ENCODE measurements around the gene DOC2B.
"Not testable (repeated sequence)": the region's sequence is repeated elsewhere in the genome, so short reads cannot be mapped to it uniquely, and the experiment has no call there.

DOC2B gene

DNA sequence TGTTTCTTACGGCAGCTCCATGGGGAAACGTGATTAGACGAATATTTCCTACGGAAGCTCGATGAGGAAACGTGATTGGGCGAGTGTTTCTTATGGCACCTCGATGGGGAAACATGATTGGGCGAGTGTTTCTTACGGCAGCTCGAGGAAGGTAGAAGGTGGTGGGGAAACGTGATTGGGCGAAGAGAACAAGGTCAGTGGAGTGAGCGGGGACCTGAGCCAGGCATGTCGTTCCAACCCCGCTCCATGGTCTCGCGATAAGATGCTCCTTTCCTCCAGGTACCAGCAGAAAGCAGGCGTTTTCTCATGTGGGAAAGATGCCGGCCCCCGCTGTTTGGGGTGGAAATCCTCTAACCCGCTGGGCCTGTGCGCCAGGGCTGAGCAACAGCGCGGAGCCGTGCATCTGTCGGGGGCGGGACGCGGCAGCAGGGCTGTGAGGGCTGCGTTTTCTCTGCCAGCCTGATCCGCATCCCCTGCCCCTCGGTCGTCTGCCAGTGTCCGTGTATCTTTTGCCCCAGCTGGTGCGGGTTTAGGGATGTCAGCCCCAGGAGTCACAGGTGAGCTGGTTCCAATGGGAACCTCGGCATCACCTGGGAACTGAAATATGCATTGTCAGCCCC lies 25.6 kb upstream of the DOC2B start:
- FAIRE-seq: no peak
- TF ChIP-seq POLR2AphosphoS5 (IDR thresholded peaks at IDR 0.05; ENCODE audit: low read depth, low read length) (no peak), POLR2A (IDR thresholded peaks at IDR 0.05; ENCODE audit: low read depth, low read length) (no peak), TAF1 (IDR thresholded peaks at IDR 0.05; ENCODE audit: borderline replicate concordance, low read depth, low read length) (no peak)
- DNase-seq (ENCODE audit: insufficient read length): no peak

DNA sequence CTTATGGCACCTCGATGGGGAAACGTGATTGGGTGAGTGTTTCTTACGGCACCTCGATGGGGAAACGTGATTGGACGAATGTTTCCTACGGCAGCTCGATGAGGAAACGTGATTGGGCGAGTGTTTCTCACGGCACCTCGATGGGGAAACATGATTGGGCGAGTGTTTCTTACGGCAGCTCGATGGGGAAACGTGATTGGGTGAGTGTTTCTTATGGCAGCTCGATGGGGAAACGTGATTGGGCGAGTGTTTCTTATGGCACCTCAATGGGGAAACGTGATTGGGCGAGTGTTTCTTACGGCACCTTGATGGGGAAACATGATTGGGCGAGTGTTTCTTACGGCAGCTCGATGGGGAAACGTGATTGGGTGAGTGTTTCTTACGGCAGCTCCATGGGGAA lies 25.0 kb upstream of the DOC2B start:
- FAIRE-seq; DNase-seq (ENCODE audit: insufficient read length): not testable (repeated sequence)

DNA sequence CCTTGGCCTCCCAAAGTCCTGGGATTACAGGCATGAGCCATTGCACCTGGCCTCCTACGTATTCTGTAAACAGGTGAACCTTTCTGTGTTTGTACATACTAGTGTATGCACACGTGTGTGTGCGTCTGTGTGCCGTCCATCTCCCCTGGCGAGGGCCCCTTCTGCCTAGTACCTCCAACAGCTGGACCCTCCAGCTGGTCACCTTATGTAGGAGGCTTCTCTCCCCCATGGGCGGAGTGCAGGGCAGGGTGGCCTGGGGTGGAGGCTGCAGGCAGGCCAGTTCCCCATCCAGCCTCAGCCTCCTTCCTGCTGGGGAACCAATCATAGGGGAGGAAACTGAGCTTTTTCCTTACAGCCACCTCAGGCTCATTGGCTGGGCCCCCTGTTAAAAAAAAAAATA lies 24.4 kb upstream of the DOC2B start:
- DNase-seq (ENCODE audit: insufficient read length) (no peak), FAIRE-seq (no peak)
- TF ChIP-seq POLR2A (IDR thresholded peaks at IDR 0.05; ENCODE audit: low read depth, low read length) (no peak), POLR2AphosphoS5 (IDR thresholded peaks at IDR 0.05; ENCODE audit: low read depth, low read length) (no peak), TAF1 (IDR thresholded peaks at IDR 0.05; ENCODE audit: borderline replicate concordance, low read depth, low read length) (no peak)

DNA sequence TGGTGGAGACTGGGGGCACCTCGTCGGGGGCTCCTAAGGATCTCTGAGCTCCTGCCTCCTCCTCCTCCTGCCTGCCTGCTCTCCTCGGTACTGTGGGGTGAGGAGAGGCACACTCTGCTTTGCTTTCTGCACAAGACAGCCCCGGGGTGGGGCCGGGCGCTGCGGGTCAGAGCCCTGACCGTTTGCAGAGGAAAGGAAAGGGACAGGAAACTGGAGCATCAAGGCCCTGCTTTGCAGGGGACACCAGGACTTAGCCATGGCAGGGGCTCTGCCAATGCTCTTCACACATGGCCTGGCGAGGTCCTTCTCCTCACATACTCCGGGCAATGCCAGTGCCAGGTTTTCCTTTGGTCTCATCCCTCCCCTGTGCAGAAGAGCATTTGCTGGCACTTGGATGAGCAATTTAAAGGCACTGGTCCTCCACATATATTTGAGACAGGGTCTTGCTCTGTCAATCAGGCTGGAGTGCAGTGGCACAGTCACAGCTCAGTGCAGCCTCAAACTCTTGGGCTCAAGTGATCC lies 23.8 kb upstream of the DOC2B start:
- no peak for FAIRE-seq
- TF ChIP-seq TAF1 (IDR thresholded peaks at IDR 0.05; ENCODE audit: borderline replicate concordance, low read depth, low read length) (no peak), POLR2A (IDR thresholded peaks at IDR 0.05; ENCODE audit: low read depth, low read length) (no peak), POLR2AphosphoS5 (IDR thresholded peaks at IDR 0.05; ENCODE audit: low read depth, low read length) (no peak)
- no peak for DNase-seq (ENCODE audit: insufficient read length)

DNA sequence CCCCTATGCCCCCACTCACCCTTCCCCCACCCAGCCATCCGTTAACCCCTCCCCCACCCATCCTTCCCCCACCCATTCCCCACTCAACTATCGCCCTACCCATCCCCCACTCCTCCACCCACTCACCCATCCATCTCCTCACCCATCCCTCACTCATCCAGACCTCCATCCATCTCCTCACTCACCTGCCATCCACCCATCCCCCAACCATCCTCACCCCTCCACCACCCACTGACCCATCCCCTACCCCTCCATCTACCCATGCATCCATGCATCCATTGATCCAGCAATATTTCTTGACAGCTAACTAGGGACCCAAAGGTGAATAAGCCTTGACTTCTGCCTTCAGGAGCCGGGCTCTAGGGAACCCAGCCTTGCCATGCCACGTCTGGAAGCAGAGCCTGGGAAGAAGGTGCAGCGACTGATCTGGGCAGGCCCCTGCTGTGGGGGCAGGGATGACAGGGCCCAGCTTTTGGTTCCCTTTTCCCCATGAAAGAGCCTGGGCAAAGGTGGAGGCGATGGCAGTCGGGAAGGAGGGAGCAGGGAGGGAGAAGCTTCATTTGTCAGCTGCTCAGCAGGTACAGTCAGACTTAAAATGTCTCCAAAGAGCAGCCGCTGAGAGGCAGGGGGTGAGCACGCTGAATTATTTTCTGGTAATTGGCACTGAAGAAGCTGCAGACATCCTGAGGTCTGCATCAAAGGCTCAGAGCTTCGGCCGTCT lies 23.1 kb upstream of the DOC2B start:
- no peak for DNase-seq (ENCODE audit: insufficient read length)
- TF ChIP-seq POLR2AphosphoS5 (IDR thresholded peaks at IDR 0.05; ENCODE audit: low read depth, low read length): no peak
- TF ChIP-seq POLR2A (IDR thresholded peaks at IDR 0.05; ENCODE audit: low read depth, low read length): no peak
- no peak for TF ChIP-seq TAF1 (IDR thresholded peaks at IDR 0.05; ENCODE audit: borderline replicate concordance, low read depth, low read length)
- no peak for FAIRE-seq

DNA sequence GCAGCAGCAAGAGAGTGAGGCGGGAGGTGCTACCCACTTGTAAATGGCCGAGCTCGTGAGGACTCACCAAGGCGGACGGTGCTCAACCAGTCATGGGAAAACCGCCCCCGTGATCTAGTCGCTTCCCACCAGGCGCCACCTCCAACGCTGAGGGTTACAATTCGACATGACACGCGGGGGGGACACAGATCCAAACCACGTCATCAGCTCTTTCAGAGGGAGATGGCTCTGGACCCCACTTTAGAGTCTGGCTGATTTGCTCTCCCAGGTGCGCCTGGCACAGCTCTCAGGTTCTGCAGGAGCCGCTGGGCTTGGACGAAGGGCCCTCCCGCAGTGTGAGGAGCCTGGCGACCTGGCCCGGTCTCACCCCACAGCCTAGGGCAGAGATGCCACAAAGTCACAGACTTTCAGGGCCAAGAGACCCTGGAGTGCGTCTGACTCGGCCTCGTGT lies 21.1 kb upstream of the DOC2B start:
- TF ChIP-seq TAF1 (IDR thresholded peaks at IDR 0.05; ENCODE audit: borderline replicate concordance, low read depth, low read length): no peak
- TF ChIP-seq POLR2AphosphoS5 (IDR thresholded peaks at IDR 0.05; ENCODE audit: low read depth, low read length): no peak
- TF ChIP-seq POLR2A (IDR thresholded peaks at IDR 0.05; ENCODE audit: low read depth, low read length): no peak
- FAIRE-seq (no peak), DNase-seq (ENCODE audit: insufficient read length) (no peak)

DNA sequence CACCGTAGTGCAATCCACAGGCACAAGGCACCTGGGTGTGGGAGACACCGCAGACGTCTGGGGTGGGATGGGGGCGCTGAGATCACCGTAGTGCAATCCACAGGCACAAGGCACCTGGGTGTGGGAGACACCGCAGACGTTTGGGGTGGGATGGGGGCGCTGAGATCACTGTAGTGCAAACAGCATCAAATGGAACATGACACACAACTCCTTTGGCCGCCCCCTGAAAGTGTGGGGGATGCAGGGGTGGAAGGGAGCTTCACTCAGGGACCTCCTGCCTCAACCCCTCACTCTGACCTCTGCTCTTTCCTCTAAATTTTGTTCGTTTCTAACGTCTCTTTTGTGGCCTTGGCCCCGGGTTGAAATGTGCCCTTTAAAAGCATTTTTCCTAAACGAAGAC lies 20.3 kb upstream of the DOC2B start:
- FAIRE-seq; DNase-seq (ENCODE audit: insufficient read length): not testable (repeated sequence)

DNA sequence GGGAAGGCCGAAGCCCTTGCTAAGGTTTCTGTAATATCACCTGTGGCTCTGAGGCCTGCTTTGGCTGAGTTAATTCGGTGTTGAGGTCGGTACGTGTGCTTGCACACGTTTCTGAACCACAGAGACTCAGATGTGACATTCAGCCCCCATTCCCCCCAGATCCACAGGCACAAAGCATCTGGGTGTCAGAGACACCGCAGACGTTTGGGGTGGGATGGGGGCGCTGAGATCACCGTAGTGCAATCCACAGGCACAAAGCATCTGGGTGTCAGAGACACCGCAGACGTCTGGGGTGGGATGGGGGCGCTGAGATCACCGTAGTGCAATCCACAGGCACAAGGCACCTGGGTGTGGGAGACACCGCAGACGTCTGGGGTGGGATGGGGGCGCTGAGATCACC lies 19.8 kb upstream of the DOC2B start:
- not testable (repeated sequence) for FAIRE-seq; DNase-seq (ENCODE audit: insufficient read length)

DNA sequence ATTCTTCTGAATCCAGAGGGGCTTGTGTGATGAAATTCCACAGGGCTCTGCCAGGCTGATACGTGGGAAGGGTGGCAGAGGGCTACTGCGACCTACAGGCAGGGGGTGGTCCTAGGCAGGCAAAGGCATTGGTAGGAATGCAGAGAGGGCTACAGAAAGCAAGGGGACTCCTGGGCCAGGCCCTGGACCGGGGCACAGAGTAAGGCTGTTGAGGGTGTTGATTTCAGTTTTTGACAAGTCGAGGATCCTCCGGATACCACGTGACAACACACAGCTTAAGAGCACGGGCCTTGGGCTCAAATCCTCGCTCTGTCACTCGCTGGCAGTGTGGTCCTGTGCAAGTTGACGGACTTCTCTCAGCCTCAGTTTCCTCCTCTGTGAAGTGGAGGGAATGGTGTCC lies 19.1 kb upstream of the DOC2B start:
- FAIRE-seq (no peak), DNase-seq (ENCODE audit: insufficient read length) (no peak)
- TF ChIP-seq POLR2AphosphoS5 (IDR thresholded peaks at IDR 0.05; ENCODE audit: low read depth, low read length) (no peak), POLR2A (IDR thresholded peaks at IDR 0.05; ENCODE audit: low read depth, low read length) (no peak), TAF1 (IDR thresholded peaks at IDR 0.05; ENCODE audit: borderline replicate concordance, low read depth, low read length) (no peak)

DNA sequence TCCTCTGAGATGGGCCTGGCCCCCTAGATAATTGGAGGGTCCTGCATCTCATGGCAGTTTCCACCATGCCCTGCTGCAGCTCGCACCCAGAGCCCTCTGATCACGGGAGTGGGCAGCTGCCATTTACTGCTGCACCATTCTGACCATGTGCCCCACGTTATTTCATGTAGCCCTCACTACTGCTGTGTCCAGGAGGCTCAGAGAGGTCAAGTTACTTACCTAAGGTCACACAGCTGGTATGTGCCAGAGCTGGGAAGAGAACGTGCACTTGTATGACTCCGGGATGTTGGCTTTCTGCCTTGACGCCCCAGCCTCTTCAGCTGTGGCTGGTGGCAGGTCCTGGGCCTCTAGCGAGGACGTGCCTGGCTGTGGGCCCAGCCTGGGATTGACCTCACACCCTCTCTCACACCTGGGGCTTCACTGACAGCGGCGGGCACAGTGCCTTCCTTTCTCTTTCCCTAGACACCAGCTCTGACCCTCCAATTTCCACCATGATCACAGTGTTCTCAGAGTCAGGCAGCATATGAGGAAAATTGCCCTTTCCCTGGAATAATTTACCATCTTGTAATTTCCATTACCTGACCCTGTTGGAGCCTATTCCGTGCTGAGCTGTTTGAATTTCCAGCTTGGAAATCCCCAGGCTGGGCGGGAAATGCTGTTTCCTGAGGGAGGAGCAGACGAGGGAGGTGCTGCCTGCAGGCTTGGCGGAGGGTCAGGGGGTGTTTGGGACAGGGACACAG lies 18.5 kb upstream of the DOC2B start:
- FAIRE-seq: no peak
- no peak for DNase-seq (ENCODE audit: insufficient read length)
- TF ChIP-seq POLR2A (IDR thresholded peaks at IDR 0.05; ENCODE audit: low read depth, low read length) (no peak), POLR2AphosphoS5 (IDR thresholded peaks at IDR 0.05; ENCODE audit: low read depth, low read length) (no peak), TAF1 (IDR thresholded peaks at IDR 0.05; ENCODE audit: borderline replicate concordance, low read depth, low read length) (no peak)

DNA sequence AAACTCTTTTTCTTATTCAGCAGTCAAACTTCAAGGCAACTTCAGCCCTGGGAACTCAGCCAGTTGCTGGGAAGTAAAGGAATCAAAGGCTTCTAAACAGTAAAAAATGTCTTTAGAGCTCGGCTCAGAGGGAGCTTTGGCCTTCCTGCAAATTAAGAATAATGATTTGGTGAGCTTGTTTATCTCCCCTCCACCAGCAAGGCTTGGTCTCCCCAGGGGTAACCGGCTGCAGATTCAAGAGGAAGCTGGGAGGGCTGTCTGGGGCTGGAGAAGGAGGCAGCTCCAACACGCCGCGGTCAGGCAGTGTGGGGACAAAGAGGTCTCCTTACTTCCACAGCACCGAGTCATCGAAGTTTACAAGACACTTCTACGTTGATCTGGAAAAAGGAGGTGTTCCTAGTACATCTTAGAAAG lies 17.7 kb upstream of the DOC2B start:
- FAIRE-seq (no peak), DNase-seq (ENCODE audit: insufficient read length) (no peak)
- TF ChIP-seq POLR2A (IDR thresholded peaks at IDR 0.05; ENCODE audit: low read depth, low read length): no peak
- TF ChIP-seq POLR2AphosphoS5 (IDR thresholded peaks at IDR 0.05; ENCODE audit: low read depth, low read length): no peak
- no peak for TF ChIP-seq TAF1 (IDR thresholded peaks at IDR 0.05; ENCODE audit: borderline replicate concordance, low read depth, low read length)

DNA sequence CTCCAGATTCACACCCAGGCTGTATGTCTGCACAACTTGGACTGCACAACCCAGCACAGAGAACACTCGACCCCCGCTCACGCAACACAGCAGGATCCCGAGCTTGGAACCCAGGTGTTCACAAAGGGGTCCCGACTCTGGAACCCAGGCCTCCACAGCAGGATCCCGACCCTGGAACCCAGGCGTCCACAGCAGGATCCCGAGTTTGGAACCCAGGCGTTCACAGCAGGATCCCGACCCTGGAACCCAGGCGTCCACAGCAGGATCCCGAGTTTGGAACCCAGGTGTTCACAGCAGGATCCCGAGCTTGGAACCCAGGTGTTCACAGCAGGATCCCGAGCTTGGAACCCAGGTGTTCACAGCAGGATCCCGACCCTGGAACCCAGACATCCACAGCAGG lies 16.8 kb upstream of the DOC2B start:
- not testable (repeated sequence) for DNase-seq (ENCODE audit: insufficient read length); FAIRE-seq
